GM19455 (cell line): ENCODE data around the gene NR5A1.

Experiments used
- ATAC-seq: cut with Tn5 transposase; IDR thresholded peaks from one replicate; pipeline ENCODE4 v1.9.1; 2021; ENCODE audit not compliant: unreplicated experiment

NR5A1 gene

GRCh38 chr9:124514874-124515273 lies 7.7 kb upstream of the NR5A1 start:
- no peak for ATAC-seq

GRCh38 chr9:124514125-124514524 lies 6.9 kb upstream of the NR5A1 start:
- ATAC-seq: no peak

- no peak for ATAC-seq
Observed at GRCh38 chr9:124513376-124513994, 6.3 kb upstream of the NR5A1 start.

- ATAC-seq: no peak
Observed at GRCh38 chr9:124512806-124513204, 5.6 kb upstream of the NR5A1 start.

- no peak for ATAC-seq
Observed at GRCh38 chr9:124511891-124512805, 4.9 kb upstream of the NR5A1 start.

- ATAC-seq: no peak
Observed at GRCh38 chr9:124511426-124511840, 4.2 kb upstream of the NR5A1 start.

- ATAC-seq: no peak
Observed at GRCh38 chr9:124510650-124511425, 3.6 kb upstream of the NR5A1 start.

- ATAC-seq: no peak
Observed at GRCh38 chr9:124507880-124508423, 753 bp upstream of the NR5A1 start.

GRCh38 chr9:124506433-124506832 lies 766 bp downstream of the NR5A1 start:
- no peak for ATAC-seq

GRCh38 chr9:124505901-124506346 lies 1.3 kb downstream of the NR5A1 start:
- no peak for ATAC-seq

GRCh38 chr9:124505006-124505900 lies 1.9 kb downstream of the NR5A1 start:
- ATAC-seq: no peak

GRCh38 chr9:124504530-124505005 lies 2.6 kb downstream of the NR5A1 start:
- no peak for ATAC-seq

- no peak for ATAC-seq
Observed at GRCh38 chr9:124503713-124504529, 3.3 kb downstream of the NR5A1 start.

GRCh38 chr9:124502711-124503702 lies 4.2 kb downstream of the NR5A1 start:
- ATAC-seq: no peak

- ATAC-seq: no peak
Observed at GRCh38 chr9:124501771-124502320, 5.4 kb downstream of the NR5A1 start.

GRCh38 chr9:124500796-124501611 lies 6.2 kb downstream of the NR5A1 start:
- no peak for ATAC-seq
